Measurements from ENCODE around the gene FSTL3. TPM values are rescaled to one million over a fixed set of nuclear protein-coding genes. Genes with fewer than 3 reads are reported as not detected.

The FSTL3 gene
- total RNA-seq, 1 experiment from 2014 or later = 7.1 TPM

GRCh38 chr19:703329-703650 is 27.1 kb downstream of the FSTL3 start:
- Mint-ChIP-seq H3K27me3 (ENCODE audit: unreplicated experiment) (peaks cover 31% of the 10 kb centered on the region), H3K4me3 (ENCODE audit: low read depth, unreplicated experiment) (no peak overlapping the region), H3K9me3 (ENCODE audit: low read depth, unreplicated experiment) (no peaks in the 10 kb centered on the region), H3K36me3 (ENCODE audit: insufficient read depth, unreplicated experiment) (peaks cover 5% of the 10 kb centered on the region), H3K27ac (ENCODE audit: unreplicated experiment) (no peak overlapping the region), H3K4me1 (ENCODE audit: low read depth, unreplicated experiment) (no peaks in the 10 kb centered on the region)
- BruUV-seq (replicated peaks) = no TSS peak
- no peak for TF ChIP-seq CTCF (IDR thresholded peaks at IDR 0.05; ENCODE audit: unreplicated experiment)
- intact Hi-C loops (cut with micrococcal nuclease; ENCODE audit: unreplicated experiment) = no loop called here
- no peak for DNase-seq
- CTCF ChIA-PET = no interaction called here

GRCh38 chr19:703651-704446 is 27.7 kb downstream of the FSTL3 start:
- Mint-ChIP-seq H3K9me3 (ENCODE audit: low read depth, unreplicated experiment) (no peaks in the 10 kb centered on the region), H3K4me3 (ENCODE audit: low read depth, unreplicated experiment) (no peak overlapping the region), H3K27me3 (ENCODE audit: unreplicated experiment) (peaks cover 32% of the 10 kb centered on the region), H3K36me3 (ENCODE audit: insufficient read depth, unreplicated experiment) (peaks cover 5% of the 10 kb centered on the region), H3K4me1 (ENCODE audit: low read depth, unreplicated experiment) (no peaks in the 10 kb centered on the region), H3K27ac (ENCODE audit: unreplicated experiment) (no peak overlapping the region)
- CTCF ChIA-PET = no interaction called here
- DNase-seq = peak; percentile 36
- intact Hi-C loops (cut with micrococcal nuclease; ENCODE audit: unreplicated experiment) = no loop called here
- BruUV-seq (replicated peaks) = no TSS peak
- no peak for TF ChIP-seq CTCF (IDR thresholded peaks at IDR 0.05; ENCODE audit: unreplicated experiment)

- H3K27me3 Mint-ChIP-seq (ENCODE audit: unreplicated experiment) = peaks cover 32% of the 10 kb centered on the region
- no TSS peak for BruUV-seq (replicated peaks)
- H3K4me3 Mint-ChIP-seq (ENCODE audit: low read depth, unreplicated experiment) = no peak overlapping the region
- H3K27ac Mint-ChIP-seq (ENCODE audit: unreplicated experiment) = no peak overlapping the region
- H3K4me1 Mint-ChIP-seq (ENCODE audit: low read depth, unreplicated experiment) = no peaks in the 10 kb centered on the region
- TF ChIP-seq CTCF (IDR thresholded peaks at IDR 0.05; ENCODE audit: unreplicated experiment) = no peak
- CTCF ChIA-PET = no interaction called here
- no peaks in the 10 kb centered on the region for H3K9me3 Mint-ChIP-seq (ENCODE audit: low read depth, unreplicated experiment)
- intact Hi-C loops (cut with micrococcal nuclease; ENCODE audit: unreplicated experiment) = no loop called here
- peaks cover 5% of the 10 kb centered on the region for H3K36me3 Mint-ChIP-seq (ENCODE audit: insufficient read depth, unreplicated experiment)
- DNase-seq = no peak
Measured at GRCh38 chr19:704447-704741, 28.2 kb downstream of the FSTL3 start.

- TF ChIP-seq CTCF (IDR thresholded peaks at IDR 0.05; ENCODE audit: unreplicated experiment) = no peak
- H3K9me3 Mint-ChIP-seq (ENCODE audit: low read depth, unreplicated experiment) = no peaks in the 10 kb centered on the region
- H3K4me1 Mint-ChIP-seq (ENCODE audit: low read depth, unreplicated experiment) = no peaks in the 10 kb centered on the region
- no peak within 1 kb of the TSS for H3K4me3 Mint-ChIP-seq (ENCODE audit: low read depth, unreplicated experiment)
- no peak within 1 kb of the TSS for H3K27ac Mint-ChIP-seq (ENCODE audit: unreplicated experiment)
- BruUV-seq (replicated peaks) = no TSS peak
- intact Hi-C loops (cut with micrococcal nuclease; ENCODE audit: unreplicated experiment) = no loop called here
- DNase-seq = no peak
- H3K36me3 Mint-ChIP-seq (ENCODE audit: insufficient read depth, unreplicated experiment) = peaks cover 5% of the 10 kb centered on the region
- H3K27me3 Mint-ChIP-seq (ENCODE audit: unreplicated experiment) = peaks cover 40% of the 10 kb centered on the region
- CTCF ChIA-PET = interaction anchor here (0.8 kb wide), 1 partner anchor 8 kb away, joined by 3 read pairs; no protein-coding TSS in a partner anchor
Measured at GRCh38 chr19:708154-709143, 32.3 kb downstream of the FSTL3 start, which contains the start of gene PALM. TSS of gene PALM (plus strand) at chr19:708935. CDS start at chr19:709147, 212 bp downstream.

Measured in Calu3 (cell line).